Fibroblast of skin of scalp (primary cell): ENCODE data around the gene TRAPPC11.
A peak's percentile ranks its signal among the peaks of the same experiment; 100 is the strongest.

Experiments
- DNase-seq: peaks from one replicate; pipeline ENCODE4 v3.0.0-alpha.2; 2013

Gene TRAPPC11

DNA sequence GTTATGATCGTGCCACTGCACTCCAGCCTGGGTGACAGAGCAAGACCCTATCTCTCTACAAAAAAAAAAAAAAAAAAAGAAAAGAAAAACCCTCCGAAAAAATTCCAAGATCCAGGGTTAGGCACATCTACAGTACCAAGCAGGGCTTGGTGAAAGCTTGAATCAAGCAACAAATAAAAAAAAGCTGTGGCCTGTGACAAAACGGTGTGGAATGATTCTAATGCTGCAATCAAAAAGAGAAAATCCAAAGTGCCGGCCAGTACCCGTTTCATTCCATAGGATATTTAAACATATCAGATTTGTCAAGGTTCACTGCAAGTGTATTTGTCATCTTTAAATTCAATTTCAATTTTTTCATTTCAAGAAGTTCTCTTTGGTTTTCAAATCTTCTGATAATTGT is 20.7 kb upstream of the TRAPPC11 start:
- DNase-seq: peak; percentile 70

DNA sequence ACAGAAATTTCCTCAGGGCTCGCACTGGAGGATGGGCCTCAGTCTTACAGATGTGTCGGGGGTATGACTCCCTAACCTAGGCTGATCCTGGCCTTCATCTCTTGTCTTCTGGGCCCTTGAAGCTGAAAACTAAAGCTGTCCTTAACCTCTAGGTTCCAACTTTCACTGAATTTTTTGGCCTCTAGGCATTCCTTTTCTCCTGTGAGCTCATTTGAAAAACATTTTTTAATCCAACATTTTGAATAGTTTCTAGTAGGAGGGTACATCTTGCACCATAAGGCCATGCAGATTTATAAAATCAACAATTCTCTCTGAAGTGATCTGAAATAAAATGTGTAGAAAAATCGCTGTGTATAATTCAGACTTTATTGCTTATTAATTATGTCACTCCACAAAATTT is 19.8 kb upstream of the TRAPPC11 start:
- DNase-seq: peak; percentile 65

DNA sequence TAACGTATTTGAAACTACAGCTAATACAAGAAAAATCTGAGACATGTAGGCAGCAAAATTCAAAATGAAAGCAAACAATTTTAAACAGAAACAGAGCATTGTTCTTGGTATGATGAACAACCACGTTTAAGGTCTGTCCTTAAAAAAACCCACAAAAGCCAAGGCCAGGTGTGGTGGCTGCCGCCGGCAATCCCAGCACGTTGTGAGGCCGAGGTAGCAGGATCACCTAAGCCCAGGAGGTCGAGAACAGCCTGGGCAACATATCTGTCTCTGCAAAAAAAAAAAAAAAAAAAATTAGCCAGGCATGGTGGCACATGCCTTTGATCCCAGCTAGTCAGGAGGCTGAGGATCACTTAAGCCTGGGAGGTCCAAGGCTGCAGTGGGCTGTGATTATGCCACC is 13.8 kb upstream of the TRAPPC11 start:
- no peak for DNase-seq

DNA sequence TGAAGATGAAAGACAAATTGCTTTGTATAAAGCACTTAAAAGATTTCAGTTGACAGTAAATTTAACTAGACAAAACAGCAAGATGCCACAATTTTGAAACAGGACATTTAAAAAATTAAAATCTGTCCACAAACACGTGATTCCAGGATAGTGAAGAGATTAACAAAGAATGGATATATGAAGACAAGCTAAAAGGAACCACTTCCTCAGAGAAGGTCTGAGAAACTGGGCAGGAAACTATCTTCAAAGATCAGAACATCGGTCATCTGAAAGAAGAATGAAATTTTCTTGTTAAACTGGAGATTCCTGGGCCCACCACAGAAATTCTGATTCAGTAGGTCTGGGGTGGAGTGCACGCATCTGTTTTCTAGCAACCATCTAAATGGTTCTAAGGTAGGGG is 1.5 kb upstream of the TRAPPC11 start:
- no peak for DNase-seq

DNA sequence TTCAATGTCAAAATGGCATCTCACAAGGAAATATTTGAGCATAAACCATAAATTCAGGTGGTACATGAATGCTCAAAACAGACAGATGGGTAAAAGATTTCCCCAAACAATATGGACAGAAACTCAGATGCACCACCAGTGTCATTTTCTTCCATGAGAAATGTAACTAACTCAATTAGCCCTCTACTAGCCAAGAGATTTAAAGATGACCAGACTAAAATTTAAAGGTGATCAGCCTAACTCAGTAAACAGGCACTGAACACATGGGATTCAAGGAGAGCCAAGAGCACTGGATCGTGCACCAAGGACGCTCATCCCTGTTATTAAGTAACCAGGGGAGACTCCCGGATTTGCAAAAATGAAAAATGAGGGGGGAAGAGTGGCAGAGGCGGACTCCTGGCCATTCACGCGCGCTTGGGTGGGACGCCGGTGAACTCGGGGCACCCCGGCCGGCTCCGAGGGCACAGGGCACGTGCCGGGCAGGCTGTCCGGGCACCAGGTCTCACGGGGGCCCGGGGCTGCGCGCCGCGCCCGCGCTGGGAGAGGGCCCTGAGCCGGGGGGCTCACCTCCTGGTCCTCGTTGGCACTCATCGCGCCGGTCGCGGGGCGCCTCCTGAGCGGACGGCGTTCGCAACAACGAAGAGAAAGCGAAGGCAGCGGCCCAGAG is 598 bp upstream of the TRAPPC11 start:
- DNase-seq: no peak

DNA sequence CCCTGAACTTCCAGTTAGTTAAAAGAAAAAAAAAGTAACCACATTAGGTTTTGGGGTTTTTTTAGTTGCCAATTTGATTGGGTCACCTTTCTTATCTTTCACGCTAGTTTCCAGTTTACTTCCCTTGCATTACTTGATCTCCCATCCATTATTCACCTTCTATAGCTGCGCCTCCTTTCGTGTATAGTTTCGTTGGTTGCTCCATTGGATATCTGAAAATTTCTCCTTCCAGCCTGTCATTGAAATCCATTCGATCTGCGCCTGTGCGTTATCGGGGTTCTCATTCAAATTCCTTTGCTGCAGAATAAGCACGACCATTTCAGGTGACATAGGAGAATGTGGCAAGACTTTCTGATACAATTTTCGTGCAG is 764 bp downstream of the TRAPPC11 start:
- no peak for DNase-seq

DNA sequence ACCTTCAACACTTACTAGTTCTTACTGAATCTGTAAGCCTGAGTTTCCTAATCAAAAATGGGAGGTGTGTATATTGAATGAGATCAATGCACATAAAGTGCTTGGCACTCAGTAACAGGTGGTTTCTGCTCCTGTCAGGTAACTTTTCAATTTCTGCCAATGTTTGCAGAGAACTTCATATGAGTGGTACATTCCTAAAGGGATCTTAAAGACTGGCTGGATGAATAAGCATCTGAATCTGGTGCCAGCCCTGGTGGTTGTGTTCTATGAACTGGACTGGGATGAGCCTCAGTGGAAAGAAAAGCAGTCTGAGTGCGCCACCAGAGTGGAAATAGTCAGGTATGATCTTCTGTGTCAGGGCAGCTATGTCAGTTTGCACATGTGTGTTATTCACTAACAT is 7.0 kb downstream of the TRAPPC11 start:
- DNase-seq: no peak

DNA sequence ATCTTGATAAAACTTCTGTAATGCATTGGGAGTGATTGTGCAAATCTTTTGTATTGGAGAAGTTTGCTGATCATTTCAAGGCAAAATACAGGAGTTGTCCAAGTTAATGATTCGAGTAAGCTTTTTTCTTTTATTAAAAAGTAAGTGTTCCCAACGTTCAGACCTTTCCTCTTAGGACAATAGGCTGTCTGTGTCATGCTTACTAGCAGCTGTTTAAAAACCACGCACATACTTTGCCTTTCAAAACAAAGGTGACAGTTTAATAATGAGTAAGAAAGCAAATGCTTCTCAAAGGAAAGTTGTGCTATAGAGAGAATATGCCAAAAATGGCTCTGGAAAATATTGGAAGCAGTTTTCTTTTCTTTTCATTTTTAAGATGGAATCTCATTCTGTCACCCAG is 11.2 kb downstream of the TRAPPC11 start:
- no peak for DNase-seq

DNA sequence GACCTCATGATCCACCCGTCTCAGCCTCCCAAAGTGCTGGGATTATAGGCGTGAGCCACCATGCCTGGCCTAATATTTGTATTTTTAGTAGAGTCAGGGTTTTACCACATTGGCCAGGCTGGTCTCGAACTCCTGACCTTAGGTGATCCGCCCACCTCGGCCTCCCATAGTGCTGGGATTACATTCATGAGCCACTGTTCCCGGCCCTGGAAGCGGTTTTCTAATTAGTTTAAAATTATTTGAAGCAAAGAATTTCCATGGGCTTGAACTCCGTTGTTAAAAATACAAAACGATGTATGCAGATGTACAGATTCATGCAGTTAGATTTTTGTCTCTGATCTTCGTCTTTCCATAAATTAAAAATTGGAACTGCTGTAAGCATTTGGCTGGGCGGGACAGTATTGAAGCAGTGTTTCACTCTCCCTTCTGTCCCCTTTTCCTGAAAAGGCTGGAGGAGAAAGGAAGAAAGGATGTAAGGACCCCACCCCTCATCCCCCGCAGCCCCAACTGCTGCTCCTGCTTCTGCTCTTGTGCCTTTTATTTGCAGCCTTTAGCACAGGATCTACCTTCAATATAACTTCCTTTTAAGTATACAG is 12.0 kb downstream of the TRAPPC11 start:
- DNase-seq: no peak

DNA sequence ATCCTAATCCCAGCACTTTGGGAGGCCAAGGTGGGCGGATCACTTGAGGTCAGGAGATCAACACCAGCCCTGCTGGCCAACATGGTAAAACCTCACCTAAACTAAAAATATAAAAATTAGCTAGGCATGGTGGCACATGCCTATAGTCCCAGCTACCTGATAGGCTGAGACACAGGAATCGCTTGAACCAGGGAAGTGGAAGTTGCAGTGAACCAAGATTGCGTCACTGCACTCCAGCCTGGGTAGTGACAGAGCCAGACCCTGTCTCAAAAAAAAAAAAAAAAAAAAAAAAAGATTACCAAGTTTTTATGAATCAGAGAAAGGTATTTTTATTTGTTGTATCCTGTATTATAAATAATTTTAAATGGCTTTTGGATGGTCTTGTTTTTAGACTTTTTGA is 15.1 kb downstream of the TRAPPC11 start:
- DNase-seq: no peak

DNA sequence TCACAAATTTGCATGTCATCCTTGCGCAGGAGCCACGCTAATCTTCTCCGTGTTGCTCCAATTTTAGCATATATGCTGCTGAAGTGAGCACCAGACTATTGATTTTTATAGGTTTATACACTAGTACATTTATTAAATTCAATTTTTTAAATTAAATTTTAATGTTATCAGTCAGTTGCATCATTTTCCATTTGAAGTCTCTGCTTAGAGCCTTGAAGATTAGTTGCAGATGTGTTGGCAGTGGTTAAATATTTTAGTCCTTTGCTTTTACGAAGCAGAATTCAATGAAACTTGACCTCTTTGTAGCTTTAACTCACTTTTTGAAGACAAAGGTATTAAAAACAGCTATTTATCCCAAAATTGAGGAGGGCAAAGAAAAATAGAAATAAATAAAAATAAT is 16.5 kb downstream of the TRAPPC11 start:
- peak; percentile 38 for DNase-seq

DNA sequence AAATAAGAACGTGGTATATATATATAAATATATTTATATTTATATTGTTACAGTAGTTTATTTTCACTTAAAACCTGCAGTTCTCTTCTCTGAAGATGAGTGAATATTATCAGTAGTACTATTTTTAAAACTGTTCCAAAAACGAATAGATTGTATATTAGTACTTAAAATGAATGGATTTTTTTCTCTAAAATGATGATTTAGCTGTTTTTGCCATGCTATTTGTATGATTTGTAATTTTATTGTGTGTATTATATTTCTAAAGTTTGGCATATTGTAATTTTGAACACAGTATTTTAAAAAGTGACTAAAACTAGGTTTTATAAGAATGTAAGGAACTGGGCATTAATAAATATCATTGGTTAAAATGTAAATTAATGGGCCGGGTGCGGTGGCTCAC is 22.0 kb downstream of the TRAPPC11 start:
- DNase-seq: no peak

DNA sequence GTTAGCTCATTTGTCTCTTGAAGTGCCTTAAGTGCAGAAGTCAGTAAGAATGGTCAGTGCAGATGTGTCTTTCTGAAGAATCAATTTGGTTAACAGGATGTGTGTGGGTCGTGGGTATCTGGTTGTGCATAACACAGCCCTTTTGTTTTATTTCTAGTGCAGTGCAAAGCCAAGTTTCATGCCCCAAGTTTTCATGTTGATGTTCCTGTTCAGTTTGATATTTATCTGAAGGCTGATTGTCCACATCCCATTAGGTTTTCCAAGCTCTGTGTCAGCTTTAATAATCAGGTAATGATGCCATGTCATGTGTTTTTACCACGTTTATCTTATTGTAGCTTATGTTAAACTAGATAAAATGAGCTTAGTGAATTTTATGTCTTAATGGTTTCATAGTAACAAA is 27.4 kb downstream of the TRAPPC11 start:
- no peak for DNase-seq

DNA sequence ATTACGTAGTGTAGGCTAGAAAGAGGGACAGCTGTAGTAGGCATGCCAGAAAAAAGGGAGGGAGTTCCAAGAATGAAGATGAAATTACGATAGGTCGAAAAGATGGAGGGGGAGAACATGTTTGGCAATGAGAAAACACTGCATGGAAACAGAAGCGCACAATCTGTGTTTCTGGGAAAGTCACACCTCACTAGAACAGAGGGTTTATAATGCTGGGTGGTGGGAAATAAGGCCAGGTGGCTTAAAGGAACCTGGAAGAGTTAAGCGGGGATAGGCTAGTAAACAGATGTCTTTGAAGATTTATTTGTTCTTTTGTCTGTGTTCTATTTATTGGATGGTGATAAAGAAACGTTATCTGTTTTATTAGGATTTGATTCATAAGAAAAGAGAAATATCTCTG is 29.1 kb downstream of the TRAPPC11 start:
- no peak for DNase-seq

DNA sequence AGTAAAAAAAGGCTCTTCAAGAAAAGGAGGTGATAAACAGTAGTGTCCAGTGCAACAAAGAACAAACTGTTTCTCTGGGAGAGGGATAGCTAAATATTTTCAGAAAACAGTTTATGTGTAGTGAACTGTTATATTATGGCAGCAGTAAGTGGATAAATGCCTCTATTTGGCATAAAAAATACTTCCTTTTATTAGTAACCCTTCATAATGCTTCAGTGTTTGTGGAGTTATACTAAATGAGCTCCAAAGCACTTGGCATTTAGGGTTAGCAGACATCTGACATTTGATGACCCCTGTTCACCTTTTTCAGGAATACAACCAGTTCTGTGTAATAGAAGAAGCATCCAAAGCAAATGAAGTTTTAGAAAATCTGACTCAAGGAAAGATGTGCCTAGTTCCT is 31.9 kb downstream of the TRAPPC11 start:
- no peak for DNase-seq

DNA sequence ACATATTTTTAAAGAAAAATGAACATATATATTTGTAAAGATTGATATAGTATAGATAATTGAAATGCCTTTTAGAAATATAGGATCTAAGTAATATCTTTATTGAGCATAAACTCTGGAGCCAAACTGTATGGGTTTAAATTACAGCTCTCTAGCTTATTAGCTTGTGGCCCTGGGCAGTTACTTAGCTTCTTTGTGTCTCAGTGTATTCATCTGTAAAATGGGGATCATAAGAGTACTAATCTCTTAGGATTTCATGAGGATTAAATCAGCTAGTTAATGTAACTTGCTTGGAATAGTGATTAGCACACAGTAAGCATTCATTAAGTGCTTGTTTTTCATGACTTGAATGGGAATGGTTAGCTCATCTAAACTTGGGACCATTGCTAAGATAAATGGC is 32.8 kb downstream of the TRAPPC11 start:
- no peak for DNase-seq

DNA sequence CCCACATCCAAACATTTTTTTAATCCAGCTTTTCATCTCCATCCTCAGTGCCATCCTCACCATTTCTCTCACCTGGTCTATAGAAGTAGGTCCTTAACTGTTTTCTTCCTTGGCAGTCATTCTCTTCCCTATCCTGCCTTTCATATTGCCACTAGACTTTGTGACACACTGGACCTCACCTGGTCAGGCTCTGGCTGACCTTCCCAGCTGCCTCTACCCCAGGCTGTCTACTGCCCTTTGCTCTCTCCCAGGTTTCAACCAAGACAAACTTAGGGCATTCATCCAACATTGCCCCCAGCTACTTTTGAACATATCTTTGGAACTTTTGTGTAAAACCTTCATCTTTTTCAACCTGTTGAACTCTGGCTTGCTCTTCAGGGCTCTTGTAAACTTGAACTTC is 39.8 kb downstream of the TRAPPC11 start:
- no peak for DNase-seq

DNA sequence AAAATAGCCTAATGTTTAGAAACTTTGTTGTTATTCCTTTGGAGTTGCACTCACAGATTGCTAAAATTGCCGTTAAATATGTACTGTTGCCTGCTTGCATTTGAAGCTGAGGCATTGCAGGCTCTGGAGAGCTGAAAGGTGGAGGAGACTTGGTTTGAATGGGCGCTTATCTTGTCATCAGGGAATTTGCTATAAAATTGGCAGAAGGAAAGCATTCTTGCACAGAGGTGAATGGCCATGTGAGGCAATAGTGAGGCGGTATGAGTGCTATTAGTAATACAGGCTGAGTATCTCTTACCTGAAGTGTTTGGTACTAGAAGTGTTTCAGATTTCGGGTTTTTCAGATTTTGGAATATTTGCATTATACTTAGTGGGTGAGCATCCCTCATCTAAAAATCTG is 41.3 kb downstream of the TRAPPC11 start:
- DNase-seq: no peak

DNA sequence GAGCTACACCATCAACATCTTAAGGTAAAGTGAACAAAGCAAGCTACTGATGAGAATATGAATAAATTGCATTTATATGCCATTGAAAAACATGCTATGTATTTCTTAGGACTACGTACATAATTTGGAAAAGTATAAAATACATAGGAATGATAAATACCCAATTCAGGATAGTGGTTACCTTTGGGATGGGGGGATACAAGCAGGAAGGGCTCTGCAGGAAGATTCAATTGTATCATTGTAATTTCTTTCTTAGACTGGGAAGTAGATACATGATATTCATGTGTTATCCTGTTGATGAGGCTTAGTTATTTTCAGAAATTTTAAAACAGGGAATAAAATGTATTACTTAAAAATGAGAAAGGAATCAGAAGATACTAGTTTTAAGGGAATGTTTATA is 43.4 kb downstream of the TRAPPC11 start:
- no peak for DNase-seq

DNA sequence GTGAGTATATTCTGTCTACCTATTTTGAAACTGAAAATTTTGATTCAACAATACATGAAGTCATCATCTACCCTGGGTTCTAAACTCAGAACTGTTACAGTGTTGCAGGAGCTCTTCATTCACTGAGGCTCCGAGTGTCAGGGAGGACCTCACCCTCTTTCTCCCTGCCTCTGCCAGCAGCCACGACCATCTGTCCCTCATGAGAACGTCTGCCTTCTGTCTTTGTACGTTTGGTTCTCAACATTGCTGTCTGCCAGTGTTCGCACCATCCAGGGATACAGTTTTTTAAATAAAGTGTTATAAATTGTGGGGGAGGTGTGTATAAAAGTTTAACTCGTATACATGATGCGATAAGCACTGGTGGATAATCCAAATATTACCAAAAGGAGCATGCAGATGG is 55.5 kb downstream of the TRAPPC11 start:
- DNase-seq: no peak

DNA sequence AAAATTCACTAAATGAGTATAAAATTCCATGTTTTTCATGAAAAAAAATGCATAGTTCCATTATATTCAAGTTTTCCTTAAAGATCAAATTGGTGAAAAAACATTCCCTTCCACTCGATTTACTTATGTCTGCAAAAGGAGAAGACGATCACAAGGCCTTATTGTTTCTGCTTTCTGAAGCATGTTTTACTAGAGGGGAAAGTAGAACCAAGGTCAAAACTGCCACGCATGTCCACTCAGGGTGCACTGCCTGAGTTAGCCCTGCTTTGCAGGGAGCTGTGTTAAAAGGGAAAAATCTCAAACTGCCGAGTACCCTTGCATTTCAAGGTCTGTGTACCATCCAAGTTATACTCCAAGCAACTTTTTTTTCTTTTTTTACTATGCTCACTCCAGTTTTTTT is 57.2 kb downstream of the TRAPPC11 start:
- DNase-seq: no peak

DNA sequence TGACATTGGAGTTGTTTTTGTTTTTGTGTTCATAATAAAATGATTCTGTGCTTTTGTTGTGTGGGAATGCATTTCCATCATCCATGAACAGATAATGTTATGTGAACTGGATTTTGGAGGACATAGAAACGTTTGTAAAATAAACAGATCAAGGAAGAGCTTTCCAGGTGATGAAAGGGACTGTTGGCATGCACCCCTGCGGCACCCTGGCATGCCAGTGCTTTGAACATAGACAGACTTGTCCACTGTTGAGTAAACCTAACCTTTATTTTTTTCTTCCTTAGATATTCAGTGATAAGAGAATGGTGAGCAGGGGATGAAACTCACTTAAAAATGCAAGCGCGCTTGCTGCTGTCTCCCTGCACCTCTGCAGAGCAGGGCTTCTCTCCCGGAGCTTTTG is 59.8 kb downstream of the TRAPPC11 start:
- DNase-seq: no peak

DNA sequence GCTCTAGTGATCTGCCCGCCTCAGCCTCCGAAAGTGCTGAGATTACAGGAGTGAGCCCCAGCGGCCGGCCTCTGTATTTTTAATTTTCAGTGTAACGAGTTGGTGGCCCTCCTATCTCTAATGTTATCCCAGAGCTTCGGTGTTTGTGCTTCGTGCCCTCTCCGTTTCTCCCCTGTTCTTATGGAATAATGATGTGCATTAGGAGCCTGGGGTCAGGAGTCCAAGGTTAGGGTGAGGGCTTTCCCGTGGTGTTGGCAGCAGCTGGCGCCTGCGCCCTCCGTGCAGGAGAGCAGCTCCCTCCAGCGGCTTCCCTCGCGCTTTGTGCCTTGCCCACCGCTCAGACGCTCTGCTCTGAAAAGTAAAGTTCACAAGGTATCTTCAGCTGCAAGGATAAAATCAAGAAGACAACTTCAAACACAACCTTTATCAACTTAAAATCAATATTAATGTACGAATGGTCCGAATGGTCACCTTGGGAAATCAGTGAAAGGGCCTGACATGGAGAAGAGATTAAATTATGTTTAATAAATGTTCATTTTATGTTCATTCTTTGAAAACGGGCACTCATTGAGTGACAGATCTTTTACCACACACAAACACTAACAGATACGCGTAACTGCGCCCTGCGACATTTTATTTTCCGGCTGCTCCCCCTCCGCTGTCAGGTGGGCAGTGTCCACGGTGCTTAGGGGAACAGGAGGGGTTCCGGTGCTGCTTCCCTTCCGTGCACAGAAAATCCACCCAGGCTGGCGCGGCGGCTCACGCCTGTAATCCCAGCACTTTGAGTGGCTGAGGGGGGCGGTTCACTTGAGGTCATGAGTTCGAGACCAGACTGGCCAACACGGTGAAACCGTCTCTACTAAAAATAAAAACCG is 62.4 kb downstream of the TRAPPC11 start:
- DNase-seq: peak; percentile 51
